Inflammatory macrophage treated with lipopolysaccharide for 4 hours (primary cell): ENCODE results near the gene ZNF423.
"Not testable (repeated sequence)": the region's sequence is repeated elsewhere in the genome, so short reads cannot be mapped to it uniquely, and the experiment has no call there.

Experiments used
- DNase-seq: peaks from one replicate; pipeline ENCODE4 v3.0.0-alpha.2; 2020

The ZNF423 gene

GRCh38 chr16:49855822-49856671, at the start of gene ZNF423:
TSS of gene ZNF423 (minus strand) at chr16:49856112. CDS start at chr16:49855774, 338 bp downstream.
- DNase-seq, result no peak

GRCh38 chr16:49904348-49905062, 48.6 kb upstream of the ZNF423 start:
- no peak for DNase-seq

GRCh38 chr16:49902908-49903307, 47.0 kb upstream of the ZNF423 start:
- DNase-seq, result no peak

DNA sequence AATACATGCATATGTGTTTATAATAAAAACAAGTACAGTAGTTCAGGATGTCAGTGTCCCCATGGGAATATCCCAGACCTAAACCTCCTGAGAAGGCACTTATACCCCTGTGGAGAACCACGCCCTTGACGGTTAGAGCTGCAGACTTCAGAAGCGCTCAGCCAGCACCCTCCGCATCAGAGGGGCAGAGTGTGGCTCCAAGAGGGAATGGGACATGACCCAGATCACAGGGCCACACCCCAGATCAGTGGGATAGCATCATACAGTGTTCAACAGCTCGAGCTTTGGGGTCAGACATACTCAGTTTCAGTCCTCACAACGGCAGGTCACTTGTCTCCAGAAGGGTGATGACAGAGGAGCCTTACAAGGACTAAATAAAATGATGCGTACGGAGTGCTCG, 45.8 kb upstream of the ZNF423 start:
- no peak for DNase-seq

- no peak for DNase-seq
Measured at GRCh38 chr16:49900875-49901274, 45.0 kb upstream of the ZNF423 start.

DNA sequence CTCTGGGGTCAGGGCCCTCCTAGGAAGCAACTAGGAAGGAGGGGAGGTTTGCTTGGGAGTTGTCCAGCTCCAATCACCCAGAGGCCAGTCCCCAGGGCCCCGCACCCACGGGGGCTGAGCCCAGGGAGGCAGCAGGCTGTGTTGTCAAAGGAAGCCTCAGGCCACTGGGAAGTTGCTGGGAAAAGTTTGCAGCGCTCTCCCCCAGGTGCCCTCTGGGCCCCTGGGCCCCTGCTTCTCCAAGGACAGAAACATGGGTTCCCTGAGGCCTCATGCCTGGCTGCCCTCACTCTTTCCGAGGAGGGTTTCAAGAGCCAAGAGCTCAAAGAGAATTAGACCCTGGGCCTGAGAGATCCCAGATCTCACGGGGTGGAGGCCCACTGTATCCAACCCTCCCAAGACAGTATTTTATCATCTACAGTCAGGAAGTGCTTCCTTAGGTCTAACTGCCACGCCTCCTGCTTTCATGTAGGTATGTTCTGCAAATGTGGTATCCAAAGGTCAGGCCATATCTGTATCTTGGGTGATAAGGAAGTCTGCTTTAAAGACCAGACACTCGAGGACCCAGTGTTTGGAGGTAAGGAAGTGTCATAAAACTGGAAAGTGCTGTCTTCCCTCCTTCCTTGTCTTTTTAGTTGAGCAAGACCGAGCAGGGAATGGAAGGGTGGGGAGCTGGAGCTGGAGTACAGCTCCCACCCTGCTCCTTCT, 44.2 kb upstream of the ZNF423 start:
- DNase-seq, result no peak

DNA sequence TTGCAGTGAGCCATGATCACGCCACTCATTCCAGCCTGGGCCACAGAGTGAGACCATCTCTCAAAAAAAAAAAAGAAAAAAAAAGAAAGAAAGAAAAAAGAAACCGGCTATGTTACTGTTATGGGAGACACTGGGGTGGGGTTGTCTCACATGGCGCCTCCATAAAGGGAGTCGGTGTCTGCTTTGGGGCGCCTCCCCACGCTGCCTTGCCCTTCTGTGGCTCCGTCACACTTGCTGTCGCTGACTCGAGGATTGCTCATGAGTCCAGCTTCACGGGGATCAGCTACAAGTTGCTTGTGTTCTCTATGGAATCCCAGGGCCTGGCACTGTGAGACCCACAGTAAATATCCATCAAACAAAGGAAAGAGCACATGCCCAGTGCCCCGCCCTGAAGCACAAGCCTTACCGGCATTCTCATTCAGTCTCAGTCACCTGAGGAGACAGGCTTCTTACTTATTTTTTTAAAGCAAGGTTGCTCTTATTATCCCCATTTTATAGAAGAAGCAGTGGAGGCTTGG, 40.6 kb upstream of the ZNF423 start:
- no peak for DNase-seq

DNA sequence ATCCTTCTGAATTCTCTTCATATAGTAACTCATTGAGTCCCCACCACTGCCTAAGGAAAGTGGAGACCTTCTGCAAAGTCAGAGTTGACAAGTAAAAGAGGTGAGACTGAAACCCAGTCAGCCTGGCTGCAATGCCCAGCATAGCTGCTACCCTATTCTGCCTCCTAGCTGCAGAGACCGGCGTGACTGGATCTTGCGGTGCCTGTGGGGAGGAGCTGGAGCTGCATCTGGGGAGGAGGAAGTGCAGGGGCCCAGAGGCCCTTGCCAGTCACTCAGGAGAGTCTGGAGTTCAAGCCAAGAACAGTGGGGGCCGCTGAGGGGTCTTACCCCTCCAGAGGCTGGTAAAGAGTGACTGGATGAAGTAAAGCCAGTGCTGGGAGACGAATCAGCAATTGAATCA, 35.0 kb upstream of the ZNF423 start:
- DNase-seq, result peak; percentile 15

- no peak for DNase-seq
Measured at GRCh38 chr16:49889725-49890397, 33.9 kb upstream of the ZNF423 start.

GRCh38 chr16:49886554-49887094, 30.7 kb upstream of the ZNF423 start:
- no peak for DNase-seq

DNA sequence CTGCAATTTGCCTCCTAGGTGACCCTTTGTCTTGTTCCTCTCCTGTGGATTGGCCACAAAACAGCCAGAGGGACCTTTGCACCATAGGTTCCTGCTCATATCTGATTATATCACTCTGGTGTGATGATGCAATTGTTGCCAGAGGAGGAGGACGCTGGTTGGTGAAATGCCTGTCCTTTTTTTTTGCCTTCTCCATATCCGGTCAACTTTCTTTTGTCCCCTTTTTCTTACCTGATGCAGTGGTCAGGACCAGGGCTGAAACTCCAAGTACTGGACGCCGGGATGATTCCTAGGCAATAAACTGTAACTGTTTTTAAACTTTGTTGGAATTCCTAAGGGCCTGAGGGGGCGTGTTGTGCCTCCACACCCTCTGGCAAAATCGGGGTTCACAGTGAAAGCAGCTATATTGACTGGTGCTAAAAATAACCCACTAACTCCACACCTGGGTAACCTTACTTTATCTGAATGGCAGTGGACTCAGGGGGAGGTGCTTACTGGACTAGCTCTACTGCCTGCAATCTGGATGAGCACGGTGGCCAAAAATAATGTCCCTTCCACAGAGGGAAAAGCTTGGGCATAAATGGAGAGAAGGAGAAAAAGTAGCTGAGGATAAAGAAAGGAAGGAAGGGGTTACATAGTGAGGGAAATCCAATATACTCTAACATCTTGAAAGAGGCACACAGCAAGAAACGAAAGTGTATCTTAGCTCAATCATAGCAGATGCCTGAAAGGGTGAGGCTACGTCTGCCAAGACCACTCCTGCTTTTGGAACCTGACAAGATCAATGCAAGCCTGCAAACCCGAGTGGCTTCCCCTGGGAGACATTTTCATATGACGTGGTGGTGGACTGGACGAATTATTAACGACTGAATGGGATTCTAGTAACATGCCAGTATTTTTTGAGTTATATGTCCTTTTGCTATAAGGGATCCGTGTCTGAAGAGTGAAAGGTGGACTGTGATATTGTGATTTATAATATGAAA, 28.4 kb upstream of the ZNF423 start:
- DNase-seq, result no peak

DNA sequence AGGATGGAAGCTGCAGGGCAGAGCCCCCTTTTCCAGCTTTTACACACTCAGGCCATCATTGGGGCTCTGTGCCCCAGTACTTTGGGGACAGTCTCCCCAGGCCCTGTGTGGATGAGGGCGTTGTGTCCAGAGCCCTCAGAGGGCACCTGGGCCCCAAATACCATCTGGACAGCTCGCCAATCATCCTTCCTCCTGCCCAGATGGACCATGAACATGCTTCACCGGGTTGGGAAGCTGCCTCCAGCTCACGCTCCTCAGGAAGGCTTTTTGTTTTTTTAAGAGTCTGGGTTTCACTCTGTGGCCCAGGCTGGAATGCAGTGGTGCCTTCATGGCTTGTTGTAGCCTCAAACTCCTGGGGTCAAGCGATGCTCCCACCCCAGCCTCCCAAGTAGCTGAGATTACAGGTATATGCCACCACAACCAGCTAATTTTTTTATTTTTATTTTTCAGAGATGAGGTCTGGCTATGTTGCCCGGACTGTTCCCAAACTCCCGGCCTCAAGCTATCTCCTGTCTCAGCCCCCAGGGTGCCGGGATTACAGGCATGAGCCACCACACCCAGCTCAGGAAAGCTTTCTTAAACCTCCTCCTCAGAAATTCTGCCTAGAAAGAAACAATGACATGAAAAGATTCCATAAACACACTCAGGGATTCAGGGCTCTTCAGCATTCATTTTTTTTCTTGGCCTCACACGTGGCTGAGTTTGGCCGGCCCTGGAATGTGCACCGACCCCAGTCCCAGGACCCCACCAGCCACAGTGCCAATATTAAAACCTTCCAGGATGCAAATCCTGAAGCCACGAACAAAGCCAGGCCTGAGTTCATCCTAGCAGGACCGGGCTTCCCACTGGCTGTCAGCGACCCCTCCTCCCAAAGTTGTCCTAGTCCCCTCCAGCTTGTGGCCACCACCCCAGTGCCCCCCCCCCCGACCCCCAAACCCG, 27.4 kb upstream of the ZNF423 start:
- DNase-seq, result no peak

GRCh38 chr16:49881890-49882289, 26.0 kb upstream of the ZNF423 start:
- DNase-seq, result no peak

DNA sequence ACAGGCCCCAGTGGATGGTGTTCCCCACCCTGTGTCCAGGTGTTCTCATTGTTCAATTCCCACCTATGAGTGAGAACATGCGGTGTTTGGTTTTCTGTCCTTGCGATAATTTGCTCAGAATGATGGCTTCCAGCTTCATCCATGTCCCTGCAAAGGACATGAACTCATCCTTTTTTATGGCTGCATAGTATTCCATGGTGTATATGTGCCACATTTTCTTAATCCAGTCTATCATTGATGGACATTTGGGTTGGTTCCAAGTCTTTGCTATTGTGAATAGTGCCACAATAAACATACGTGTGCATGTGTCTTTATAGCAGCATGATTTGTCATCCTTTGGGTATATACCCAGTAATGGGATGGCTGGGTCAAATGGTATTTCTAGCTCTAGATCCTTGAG, 22.6 kb upstream of the ZNF423 start:
- DNase-seq, result not testable (repeated sequence)

- peak; percentile 47 for DNase-seq
Measured at GRCh38 chr16:49876716-49877129, 20.8 kb upstream of the ZNF423 start.

GRCh38 chr16:49875806-49876715, 20.1 kb upstream of the ZNF423 start:
- DNase-seq, result no peak

DNA sequence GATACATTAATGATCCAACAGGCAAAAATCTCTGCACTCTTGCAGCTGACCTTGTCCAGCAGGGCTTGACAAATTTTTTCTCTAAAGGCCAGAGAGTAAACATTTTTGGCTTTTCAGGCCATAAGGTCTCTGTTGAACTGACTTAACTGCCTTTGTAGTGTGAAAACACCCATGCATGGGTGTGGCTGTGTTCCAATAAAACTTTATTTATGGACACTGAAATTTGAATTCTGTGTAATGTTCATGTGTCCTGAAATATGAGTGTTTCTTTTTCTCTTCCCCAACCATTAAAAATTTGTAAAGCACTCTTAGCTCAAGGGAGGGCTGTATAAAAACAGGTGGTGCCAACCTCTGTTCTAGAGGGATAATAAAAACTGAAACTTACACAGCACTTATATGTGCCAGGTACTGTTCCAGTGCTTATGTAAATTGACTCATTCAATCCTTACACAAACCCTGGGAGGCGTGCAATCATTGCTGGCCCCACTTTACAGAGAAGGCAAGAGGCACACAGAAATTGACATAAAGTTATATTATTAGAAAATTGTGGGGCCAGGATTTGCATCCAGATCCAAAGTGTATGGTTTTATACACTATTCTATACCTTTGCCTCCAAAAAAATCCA, 18.8 kb upstream of the ZNF423 start:
- DNase-seq, result no peak

DNA sequence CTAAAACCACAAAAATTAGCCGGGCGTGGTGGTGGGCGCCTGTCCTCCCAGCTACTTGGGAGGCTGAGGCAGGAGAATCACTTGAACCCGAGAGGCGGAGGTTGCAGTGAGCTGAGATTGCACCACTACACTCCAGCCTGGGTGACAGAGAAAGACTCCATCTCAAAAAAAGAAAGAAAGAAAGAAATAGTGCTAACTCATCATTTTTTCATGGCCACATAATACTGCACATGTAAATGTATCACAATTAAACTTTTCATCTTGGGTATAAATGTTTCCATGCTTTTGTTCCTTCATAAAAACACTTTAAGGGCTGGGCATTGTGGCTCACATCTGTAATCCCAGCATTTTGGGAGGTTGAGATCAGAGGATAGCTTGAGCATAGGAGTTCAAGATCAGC, 15.9 kb upstream of the ZNF423 start:
- not testable (repeated sequence) for DNase-seq
